SK-N-MC (cell line): ENCODE measurements around the gene SYNE1.
A peak's percentile ranks its signal among the peaks of the same experiment; 100 is the strongest.

ENCODE experiments used
- DNase-seq: peaks from one replicate; pipeline ENCODE4 v3.0.0-alpha.2; 2011; ENCODE audit warnings: low read depth, low spot score
- H3K27ac ChIP-seq: fragments of 200-600 bp; sonication (generic); 2 replicates; pipeline ENCODE4 v1.5.1; 2016; ENCODE audit warnings: mixed run types
- H3K36me3 ChIP-seq: fragments of 200-600 bp; sonication (generic); 2 replicates; pipeline ENCODE4 v1.6.1; 2017; ENCODE audit warnings: antibody characterized with exemption, low read length, mixed read lengths; ENCODE audit not compliant: insufficient read depth
- H3K4me3 ChIP-seq: fragments of 200-600 bp; sonication (generic); 2 replicates; pipeline ENCODE4 v1.5.1; 2016
- H3K9ac ChIP-seq: fragments of 200-600 bp; sonication (generic); 2 replicates; pipeline ENCODE4 v1.8.0; 2017; ENCODE audit warnings: mixed run types, mixed read lengths; ENCODE audit not compliant: insufficient read length
- H3K9me3 ChIP-seq: fragments of 200-600 bp; sonication (generic); 2 replicates; pipeline ENCODE4 v1.6.1; 2017; ENCODE audit warnings: low read depth, mild to moderate bottlenecking, antibody characterized with exemption, low read length, moderate library complexity, mixed read lengths
- EZH2 ChIP-seq: fragments of 200-600 bp; sonication (generic); IDR thresholded peaks from one replicate; pipeline ENCODE4 v1.6.1; 2017; ENCODE audit warnings: antibody characterized with exemption
- FOXP2 ChIP-seq: optimal IDR thresholded peaks from 2 replicates; pipeline ENCODE3; 2011; ENCODE audit warnings: mild to moderate bottlenecking, moderate library complexity; ENCODE audit not compliant: insufficient read depth; ENCODE audit errors: extremely low read length, control extremely low read depth
- POLR2AphosphoS5 ChIP-seq: IDR thresholded peaks from 2 replicates; pipeline ENCODE4 v1.6.1; 2012; ENCODE audit warnings: mild to moderate bottlenecking, low read depth, low read length, borderline replicate concordance

SYNE1 gene

DNA sequence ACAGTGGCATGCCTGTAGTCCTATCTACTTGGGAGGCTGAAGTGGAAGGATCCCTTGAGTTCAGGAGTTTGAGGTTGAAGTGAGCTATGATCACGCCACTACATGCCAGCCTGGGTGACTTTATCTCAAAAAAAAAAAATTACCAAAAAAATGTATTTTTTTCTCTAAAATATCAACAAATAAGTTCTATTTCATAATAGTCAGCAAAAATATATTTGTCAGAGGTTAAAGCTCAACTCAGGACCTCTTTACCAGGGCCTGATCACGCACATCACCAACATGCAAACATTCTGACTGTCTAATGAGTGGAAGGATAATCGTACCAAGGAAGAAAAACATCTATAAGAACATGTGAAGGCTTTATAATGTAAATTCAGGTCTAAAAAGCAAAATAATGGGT lies 387.0 kb downstream of the SYNE1 start:
- H3K9me3 ChIP-seq = no peaks in the 10 kb centered on the region
- DNase-seq = no peak
- H3K4me3 ChIP-seq = no peak overlapping the region
- TF ChIP-seq POLR2AphosphoS5 = no peak
- TF ChIP-seq EZH2 = no peak
- no peak for TF ChIP-seq FOXP2
- H3K36me3 ChIP-seq = 0 out of 2 replicates have a peak, but pooled peaks cover 4% of the 10 kb centered on the region
- H3K27ac ChIP-seq = no peak overlapping the region
- no peak overlapping the region for H3K9ac ChIP-seq

DNA sequence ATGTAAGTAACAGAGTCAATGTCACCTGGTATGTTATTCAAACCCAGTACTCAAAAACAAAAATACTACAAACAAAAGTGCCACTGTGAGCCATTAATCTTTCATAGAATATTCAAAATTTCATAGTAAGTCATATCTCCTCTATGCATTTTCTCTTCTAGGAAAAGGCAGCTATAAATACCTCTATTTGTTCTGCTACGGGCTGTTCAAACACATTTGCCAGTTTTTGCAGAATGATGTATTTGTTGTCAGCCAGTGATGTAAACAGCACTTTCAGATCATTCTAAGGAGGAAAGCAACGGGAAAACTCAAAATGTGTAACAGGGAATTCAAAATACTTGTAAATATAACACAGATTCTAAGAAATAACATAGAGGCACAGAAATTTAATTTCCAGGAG lies 388.2 kb downstream of the SYNE1 start:
- Histone ChIP-seq H3K9me3 (no peaks in the 10 kb centered on the region), H3K36me3 (no peaks in the 10 kb centered on the region), H3K27ac (no peak overlapping the region), H3K4me3 (no peak overlapping the region), H3K9ac (no peak overlapping the region)
- no peak for DNase-seq
- TF ChIP-seq FOXP2 (no peak), POLR2AphosphoS5 (no peak), EZH2 (no peak)

DNA sequence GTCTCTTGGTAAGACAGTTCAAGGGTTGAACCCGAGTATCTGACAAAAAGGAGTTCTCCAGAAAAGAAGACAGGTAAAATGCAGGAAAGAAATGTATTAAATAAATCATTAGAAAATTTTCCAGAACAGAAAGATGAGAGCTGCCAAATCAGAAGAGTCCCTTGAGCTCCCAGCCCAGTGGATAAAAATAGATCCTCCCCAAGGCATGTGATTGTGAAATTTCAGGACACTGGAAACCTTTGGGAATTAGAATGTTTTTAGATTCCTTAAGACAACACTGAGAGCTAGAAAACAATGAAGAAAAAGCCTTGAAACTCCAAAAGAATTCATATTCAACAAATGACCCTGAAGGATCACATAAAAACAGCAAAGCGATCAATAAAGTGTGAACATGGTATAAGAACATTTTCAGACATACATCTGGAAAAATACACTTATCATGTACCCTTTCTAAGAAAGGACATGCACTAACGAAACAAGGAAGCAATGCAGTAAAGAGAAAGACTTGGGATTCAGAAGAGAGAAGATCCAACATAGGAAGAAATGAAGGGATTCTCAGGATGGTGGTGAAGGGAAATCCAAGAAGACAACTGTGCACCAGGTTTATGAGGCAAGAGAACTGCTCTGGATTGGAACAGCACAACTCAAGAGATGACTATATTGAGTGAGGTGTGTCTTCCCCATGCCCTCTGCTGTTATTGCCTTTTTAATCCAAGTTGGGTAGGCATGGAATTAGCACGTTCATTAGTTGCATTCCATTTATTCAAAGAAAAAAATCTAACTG lies 390.4 kb downstream of the SYNE1 start:
- Histone ChIP-seq H3K36me3 (no peaks in the 10 kb centered on the region), H3K9me3 (no peaks in the 10 kb centered on the region), H3K27ac (no peak overlapping the region), H3K4me3 (no peak overlapping the region), H3K9ac (no peak overlapping the region)
- DNase-seq = no peak
- no peak for TF ChIP-seq EZH2
- TF ChIP-seq FOXP2 = no peak
- TF ChIP-seq POLR2AphosphoS5 = no peak

DNA sequence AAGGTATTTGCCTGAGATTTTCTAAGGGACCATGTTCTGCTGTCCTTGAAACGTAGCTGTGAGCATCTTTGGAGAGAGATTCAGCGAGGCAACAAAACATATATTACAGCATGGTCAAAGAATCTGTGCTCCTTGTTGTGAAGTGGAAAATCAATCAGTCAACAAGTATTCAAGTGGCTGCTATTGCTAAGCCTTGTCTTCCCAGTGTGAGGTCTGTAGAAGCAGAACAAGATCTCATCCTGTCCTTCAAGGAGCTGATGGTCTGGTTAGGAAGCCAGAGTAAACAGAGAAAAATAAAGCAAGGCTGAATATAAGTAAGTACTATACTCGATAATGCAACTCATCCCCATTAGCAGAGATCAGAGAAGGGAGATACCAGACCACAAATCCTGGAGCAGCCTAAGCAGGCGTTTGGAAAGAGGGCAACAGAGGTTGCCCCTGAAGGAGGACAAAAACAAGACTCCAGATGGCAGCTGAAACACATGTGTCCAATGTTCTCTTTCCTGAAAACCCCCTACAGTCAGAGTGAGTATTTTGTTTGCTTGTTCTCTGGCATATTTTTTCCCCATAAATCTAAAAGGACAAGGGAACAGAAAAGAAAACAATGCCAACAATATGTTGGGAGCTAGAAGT lies 392.0 kb downstream of the SYNE1 start:
- DNase-seq = no peak
- Histone ChIP-seq H3K9ac (no peak overlapping the region), H3K9me3 (no peaks in the 10 kb centered on the region), H3K4me3 (no peak overlapping the region), H3K36me3 (no peaks in the 10 kb centered on the region), H3K27ac (no peak overlapping the region)
- TF ChIP-seq EZH2 = no peak
- no peak for TF ChIP-seq POLR2AphosphoS5
- no peak for TF ChIP-seq FOXP2

DNA sequence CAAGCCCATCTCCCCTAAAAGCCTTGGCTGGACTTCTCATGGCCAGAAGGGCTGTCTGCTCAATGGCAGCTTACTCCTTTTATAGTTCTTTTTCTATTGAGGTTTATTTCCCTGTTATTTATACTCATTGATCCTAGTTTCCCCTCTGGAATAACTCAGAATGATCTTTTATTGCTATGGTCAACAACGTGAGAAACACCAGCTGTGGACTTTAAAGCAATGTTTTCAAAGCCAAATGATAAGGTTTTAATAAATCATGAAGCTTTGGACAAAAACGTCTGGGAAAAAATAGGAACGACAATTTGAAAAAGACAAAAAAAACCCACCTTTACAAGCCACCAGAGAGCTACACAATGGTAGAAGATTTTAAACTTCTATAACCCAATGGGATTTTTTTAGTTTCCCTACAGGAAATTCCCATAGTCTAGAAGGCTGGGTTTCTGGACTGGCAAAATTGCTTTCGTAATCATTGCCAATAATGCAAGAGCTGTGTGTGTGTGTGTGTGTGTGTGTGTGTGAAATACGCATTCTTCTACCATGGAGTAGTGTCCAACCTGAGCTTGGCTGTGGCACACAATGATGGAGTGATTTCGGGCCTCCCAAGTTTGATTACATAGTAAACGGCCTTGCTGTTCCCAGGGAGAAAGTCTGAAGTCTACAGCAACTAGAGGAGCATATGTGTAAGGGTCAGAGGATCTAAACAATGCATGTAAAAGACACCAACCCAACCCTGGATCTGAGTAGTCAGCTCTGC lies 396.0 kb downstream of the SYNE1 start:
- Histone ChIP-seq H3K9ac (no peak overlapping the region), H3K27ac (no peak overlapping the region), H3K4me3 (no peak overlapping the region), H3K36me3 (0 out of 2 replicates have a peak, but pooled peaks cover 4% of the 10 kb centered on the region), H3K9me3 (no peaks in the 10 kb centered on the region)
- no peak for TF ChIP-seq FOXP2
- TF ChIP-seq POLR2AphosphoS5 = no peak
- TF ChIP-seq EZH2 = no peak
- DNase-seq = no peak

DNA sequence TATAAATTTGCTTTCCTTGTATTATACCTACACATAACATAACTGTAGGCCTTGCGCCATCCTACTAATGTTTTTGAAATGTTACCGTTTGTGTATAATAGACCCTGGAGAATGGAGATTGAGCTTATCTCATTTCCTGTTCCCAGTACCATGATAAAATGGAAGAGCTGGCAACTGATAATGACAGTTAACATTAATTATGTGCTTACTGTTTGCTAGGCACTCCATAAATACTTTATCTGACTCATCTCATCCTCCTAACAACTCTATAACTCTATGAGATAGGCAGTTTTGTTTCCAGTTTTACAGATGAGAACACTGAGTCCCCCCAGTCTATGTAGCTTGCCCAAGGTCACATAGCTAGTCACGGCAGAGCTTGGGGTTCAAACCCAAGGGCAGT lies 396.7 kb downstream of the SYNE1 start:
- DNase-seq = no peak
- Histone ChIP-seq H3K4me3 (no peak overlapping the region), H3K27ac (no peak overlapping the region), H3K36me3 (0 out of 2 replicates have a peak, but pooled peaks cover 8% of the 10 kb centered on the region), H3K9me3 (no peaks in the 10 kb centered on the region), H3K9ac (no peak overlapping the region)
- TF ChIP-seq EZH2 (no peak), FOXP2 (no peak), POLR2AphosphoS5 (no peak)

DNA sequence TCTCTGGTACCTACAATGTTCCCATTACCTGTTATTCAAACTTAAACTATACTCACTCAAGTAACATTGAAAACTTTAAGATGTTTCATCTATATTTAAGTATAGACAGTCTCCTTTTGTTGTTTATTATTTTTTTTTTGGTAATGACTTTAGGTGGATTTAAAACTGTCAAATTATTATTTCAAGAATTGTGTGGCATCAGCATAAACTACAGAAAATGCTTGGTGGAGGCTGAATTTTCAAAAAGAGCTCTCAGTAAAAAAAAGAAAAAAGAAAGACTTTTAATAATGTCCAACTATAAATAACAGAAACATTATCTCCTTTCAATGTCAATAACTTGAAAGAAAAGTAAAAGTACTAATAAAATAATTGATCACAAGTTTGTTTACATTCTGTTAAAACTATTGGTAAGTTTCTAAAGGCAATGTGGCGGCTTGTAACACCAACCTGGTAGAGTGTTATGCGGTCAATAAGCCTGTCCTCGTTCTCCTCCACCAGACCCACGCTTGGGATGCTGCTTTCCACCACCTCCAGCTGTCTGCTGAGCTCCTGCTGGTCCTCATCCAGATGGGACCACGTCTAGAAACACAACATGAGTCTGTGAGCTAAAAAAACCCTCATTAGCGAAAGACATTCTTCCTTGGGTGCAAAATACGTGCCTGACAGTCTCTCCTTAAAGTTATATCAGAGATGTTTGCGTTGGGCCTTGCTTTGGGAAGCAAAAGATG lies 400.6 kb downstream of the SYNE1 start:
- Histone ChIP-seq H3K4me3 (no peak overlapping the region), H3K27ac (no peak overlapping the region), H3K36me3 (peaks cover 19% of the 10 kb centered on the region; the same call in 1 of the 2 replicates), H3K9me3 (no peaks in the 10 kb centered on the region), H3K9ac (no peak overlapping the region)
- no peak for DNase-seq
- TF ChIP-seq EZH2 (no peak), POLR2AphosphoS5 (no peak), FOXP2 (no peak)

DNA sequence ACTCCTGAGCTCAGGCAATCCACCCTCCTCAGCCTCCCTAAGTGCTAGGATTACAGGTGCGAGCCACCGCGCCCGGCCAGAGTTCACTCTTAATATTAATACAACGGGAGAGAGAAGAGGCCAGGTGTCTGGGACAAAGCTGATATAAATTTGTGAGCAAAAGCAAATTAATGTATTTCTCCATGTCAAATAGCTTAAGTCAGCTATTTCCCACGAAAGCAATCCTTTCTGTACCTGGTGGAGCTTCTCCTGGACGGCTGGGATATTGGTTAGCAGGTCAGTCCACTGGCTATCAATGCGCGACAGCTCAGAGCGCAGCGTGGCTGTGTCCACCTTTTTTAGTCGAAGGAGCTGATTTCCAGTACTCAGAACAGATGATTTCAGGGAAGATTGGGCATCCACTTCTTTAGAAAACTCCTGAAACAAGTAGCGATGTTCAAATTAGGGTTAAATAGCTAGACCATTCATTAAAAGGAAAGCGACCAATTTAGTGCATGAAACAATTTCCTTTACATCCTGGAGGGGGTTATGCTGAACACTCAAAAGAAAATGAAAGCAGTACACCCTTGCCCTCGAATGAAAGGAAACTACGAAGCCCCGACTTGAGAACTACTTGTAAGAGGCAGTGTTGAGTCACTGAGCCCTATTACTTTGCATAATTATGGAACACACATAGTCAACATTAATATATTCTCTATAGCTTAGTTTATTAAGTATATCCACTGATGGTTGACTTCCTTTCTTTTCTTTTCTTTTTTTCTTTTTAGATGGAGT lies 403.4 kb downstream of the SYNE1 start:
- no peaks in the 10 kb centered on the region for H3K9me3 ChIP-seq
- no peak for DNase-seq
- peaks cover 26% of the 10 kb centered on the region for H3K36me3 ChIP-seq
- peak overlapping the region; percentile 95 for H3K27ac ChIP-seq
- no peak overlapping the region for H3K4me3 ChIP-seq
- H3K9ac ChIP-seq = no peak overlapping the region
- TF ChIP-seq POLR2AphosphoS5 (no peak), EZH2 (no peak), FOXP2 (no peak)
